ENCODE data around the gene MBTPS2.
"Not testable (repeated sequence)": the region's sequence is repeated elsewhere in the genome, so short reads cannot be mapped to it uniquely, and the experiment has no call there.

MBTPS2 gene

GRCh38 chrX:21856504-21856903 is 17.1 kb downstream of the MBTPS2 start:
- no peak for DNase-seq (ENCODE audit: low read depth)

- peak; percentile 27 for DNase-seq (ENCODE audit: low read depth)
Observed at GRCh38 chrX:21863241-21863640, 23.8 kb downstream of the MBTPS2 start.

- peak; percentile 32 for DNase-seq (ENCODE audit: low read depth)
Observed at GRCh38 chrX:21865436-21865835, 26.0 kb downstream of the MBTPS2 start.

GRCh38 chrX:21870494-21870893 is 31.1 kb downstream of the MBTPS2 start:
- no peak for DNase-seq (ENCODE audit: low read depth)

GRCh38 chrX:21873063-21873775 is 33.8 kb downstream of the MBTPS2 start:
- peak; percentile 18 for DNase-seq (ENCODE audit: low read depth)

GRCh38 chrX:21874182-21874581 is 34.8 kb downstream of the MBTPS2 start:
- DNase-seq (ENCODE audit: low read depth), result not testable (repeated sequence)

- peak; percentile 24 for DNase-seq (ENCODE audit: low read depth)
Observed at GRCh38 chrX:21875013-21875412, 35.6 kb downstream of the MBTPS2 start.

- no peak for DNase-seq (ENCODE audit: low read depth)
Observed at GRCh38 chrX:21881881-21882574, 42.6 kb downstream of the MBTPS2 start.

- DNase-seq (ENCODE audit: low read depth), result peak; percentile 37
Observed at GRCh38 chrX:21883258-21883657, 43.8 kb downstream of the MBTPS2 start.

GRCh38 chrX:21885568-21885967 is 46.2 kb downstream of the MBTPS2 start:
- DNase-seq (ENCODE audit: low read depth), result peak; percentile 79

GRCh38 chrX:21905313-21905712 is 65.9 kb downstream of the MBTPS2 start:
- DNase-seq (ENCODE audit: low read depth), result no peak

- DNase-seq (ENCODE audit: low read depth), result no peak
Observed at GRCh38 chrX:21905953-21906352, 66.5 kb downstream of the MBTPS2 start.

- peak; percentile 39 for DNase-seq (ENCODE audit: low read depth)
Observed at GRCh38 chrX:21907260-21907659, 67.8 kb downstream of the MBTPS2 start.

- DNase-seq (ENCODE audit: low read depth), result no peak
Observed at GRCh38 chrX:21911481-21911880, 72.1 kb downstream of the MBTPS2 start.

GRCh38 chrX:21912220-21912619 is 72.8 kb downstream of the MBTPS2 start:
- DNase-seq (ENCODE audit: low read depth), result no peak

GRCh38 chrX:21912989-21913388 is 73.6 kb downstream of the MBTPS2 start:
- DNase-seq (ENCODE audit: low read depth), result no peak

GRCh38 chrX:21926116-21926515 is 86.7 kb downstream of the MBTPS2 start:
- DNase-seq (ENCODE audit: low read depth), result no peak

- peak; percentile 95 for DNase-seq (ENCODE audit: low read depth)
Observed at GRCh38 chrX:21926527-21927278, 87.3 kb downstream of the MBTPS2 start.

GRCh38 chrX:21929209-21929608 is 89.8 kb downstream of the MBTPS2 start:
- no peak for DNase-seq (ENCODE audit: low read depth)

GRCh38 chrX:21930986-21931385 is 91.6 kb downstream of the MBTPS2 start:
- no peak for DNase-seq (ENCODE audit: low read depth)

GRCh38 chrX:21932292-21933002 is 93.0 kb downstream of the MBTPS2 start:
- DNase-seq (ENCODE audit: low read depth), result peak; percentile 90

GRCh38 chrX:21933077-21933476 is 93.7 kb downstream of the MBTPS2 start:
- no peak for DNase-seq (ENCODE audit: low read depth)

All from EH (cell line).